HG02840 (cell line): ENCODE results near the gene RTTN.
A peak's percentile ranks its signal among the peaks of the same experiment; 100 is the strongest.

Source experiments
- ATAC-seq: cut with Tn5 transposase; IDR thresholded peaks from one replicate; pipeline ENCODE4 v1.9.1; 2021; ENCODE audit warnings: mild to moderate bottlenecking, moderate library complexity, moderate number of reproducible peaks; ENCODE audit not compliant: unreplicated experiment, low FRiP score

Gene RTTN

GRCh38 chr18:70036771-70037347 is 168.6 kb downstream of the RTTN start:
- peak; percentile 99 for ATAC-seq

DNA sequence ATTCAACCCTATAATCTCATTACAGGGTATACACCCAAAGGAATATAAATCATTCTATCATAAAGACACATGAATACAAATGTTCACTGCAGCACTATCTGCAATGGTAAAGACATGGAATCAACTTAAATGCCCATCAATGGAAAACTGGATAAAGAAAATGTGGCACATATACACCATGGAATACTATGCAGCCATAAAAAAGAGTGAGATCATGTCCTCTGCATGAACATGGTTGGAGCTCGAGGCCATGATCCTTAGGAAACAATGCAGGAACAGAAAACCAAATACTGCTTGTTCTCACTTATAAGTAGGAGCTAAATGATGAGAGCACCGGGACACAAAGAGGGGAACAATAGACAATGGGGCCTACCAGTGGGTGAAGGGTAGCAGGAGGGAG is 169.3 kb downstream of the RTTN start:
- no peak for ATAC-seq

DNA sequence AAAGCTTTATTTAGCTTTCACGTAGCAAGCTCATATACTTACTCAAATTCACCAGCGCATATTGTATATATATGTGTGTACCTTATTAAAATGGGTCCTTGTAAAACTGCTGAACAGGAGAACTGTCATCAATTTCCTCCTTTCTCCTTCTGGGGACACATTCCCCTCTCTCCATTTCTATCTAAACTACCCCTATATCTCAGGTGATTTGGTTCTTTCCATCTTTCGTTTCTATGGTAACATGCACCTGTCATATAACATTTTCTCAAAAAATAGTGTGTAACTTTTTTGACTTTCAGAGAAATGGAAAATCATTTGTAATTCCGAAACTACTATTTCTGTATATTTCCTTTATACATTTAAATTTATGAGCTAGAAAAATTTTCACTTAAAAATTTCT is 174.3 kb downstream of the RTTN start:
- no peak for ATAC-seq

DNA sequence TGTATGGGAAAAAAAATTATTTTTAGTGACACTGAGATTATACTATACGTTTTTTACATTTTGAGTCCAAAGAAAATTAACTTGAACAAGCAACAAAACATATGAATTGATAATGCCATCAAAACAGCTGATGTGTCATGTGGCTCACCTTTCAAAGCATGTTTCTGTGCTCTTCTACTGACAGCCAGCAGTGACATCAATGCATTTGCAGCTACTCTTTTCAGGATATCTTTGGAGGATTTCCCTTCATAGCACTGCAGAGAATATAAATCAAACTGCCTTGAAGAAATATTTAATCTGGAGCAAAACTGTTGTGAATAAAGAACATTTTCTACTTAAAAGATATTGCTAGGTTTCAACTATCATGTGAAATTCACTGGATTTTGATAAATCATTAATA is 174.8 kb downstream of the RTTN start:
- ATAC-seq, result no peak

- ATAC-seq, result peak; percentile 44
These were observed 176.3 kb downstream of the RTTN start for GRCh38 chr18:70029163-70029562.

GRCh38 chr18:70028734-70029133 is 176.8 kb downstream of the RTTN start:
- ATAC-seq, result peak; percentile 79

DNA sequence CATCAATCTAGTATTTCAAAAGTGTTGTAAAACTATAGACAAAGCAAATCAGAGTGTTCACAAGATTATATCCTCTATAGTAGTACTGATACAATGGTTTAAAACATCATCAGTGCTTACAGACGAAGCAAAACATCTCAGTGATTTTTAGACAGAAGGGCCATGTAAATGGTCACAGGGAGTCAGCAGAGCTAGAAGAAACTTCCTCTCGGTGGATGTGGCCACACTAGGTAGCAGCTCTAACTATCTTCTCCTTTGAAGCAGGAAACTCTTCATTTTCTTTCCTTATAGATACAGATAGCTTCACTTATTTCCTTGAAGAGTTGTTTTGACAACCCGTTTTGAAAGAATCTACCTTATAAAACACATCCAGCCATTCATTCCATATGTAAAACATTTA is 177.4 kb downstream of the RTTN start:
- ATAC-seq, result peak; percentile 41

DNA sequence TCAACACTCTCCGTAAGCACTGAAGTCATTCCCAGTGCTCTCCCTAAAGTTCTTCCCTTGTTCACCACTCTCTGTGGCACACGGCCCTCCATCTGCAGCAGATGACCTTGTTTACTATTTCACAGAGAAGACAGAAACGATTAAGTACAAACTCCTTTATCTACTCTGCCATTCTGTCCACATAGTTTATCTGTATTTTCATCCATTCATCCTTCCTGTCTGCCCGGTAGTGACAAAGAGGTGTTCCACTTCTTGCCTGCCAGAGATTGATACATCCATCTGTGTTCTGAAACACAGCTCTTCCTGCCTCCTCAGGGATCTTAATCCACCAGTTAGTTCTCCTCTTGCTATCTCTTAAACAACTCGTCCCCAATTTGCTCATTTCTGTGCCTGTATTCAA is 179.9 kb downstream of the RTTN start:
- ATAC-seq, result no peak

DNA sequence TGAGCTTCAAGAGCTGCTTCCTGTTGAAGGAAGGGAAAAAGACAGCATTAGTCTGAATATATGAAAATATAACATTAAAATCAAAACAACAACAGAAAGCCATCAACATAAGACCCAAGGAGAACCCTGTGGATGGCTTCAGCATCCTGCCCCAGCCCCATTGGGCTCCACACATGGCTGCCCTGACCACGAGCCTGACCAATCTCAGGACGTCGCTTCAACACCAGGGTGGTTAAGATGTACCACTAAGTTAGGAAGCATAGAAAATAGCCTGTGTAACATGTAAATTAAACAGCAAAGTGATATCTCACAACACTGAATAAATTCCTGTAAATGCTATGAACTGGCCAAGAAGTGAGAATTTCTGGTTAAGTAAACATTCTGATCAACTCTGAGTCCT is 180.7 kb downstream of the RTTN start:
- no peak for ATAC-seq

- ATAC-seq, result no peak
These were observed 181.4 kb downstream of the RTTN start for GRCh38 chr18:70024093-70024492.

DNA sequence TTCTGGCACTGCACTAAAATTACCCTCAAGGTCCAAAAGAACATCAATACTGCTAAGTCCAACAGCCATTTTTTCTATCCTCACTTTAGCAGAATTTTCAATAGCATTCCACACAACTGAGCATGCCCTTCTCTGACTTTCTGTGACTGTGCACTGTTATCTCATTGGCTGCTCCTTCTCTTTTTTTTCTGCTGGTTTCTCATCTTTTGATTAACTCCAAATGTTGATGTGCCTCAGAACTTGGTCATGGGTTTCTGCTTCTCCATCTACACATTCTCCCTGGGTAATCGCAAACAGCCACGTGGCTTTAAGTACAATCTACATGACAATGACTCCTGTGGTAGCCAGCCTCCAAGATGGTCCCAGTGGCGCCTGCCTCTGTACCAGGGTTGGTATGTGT is 182.9 kb downstream of the RTTN start:
- no peak for ATAC-seq

DNA sequence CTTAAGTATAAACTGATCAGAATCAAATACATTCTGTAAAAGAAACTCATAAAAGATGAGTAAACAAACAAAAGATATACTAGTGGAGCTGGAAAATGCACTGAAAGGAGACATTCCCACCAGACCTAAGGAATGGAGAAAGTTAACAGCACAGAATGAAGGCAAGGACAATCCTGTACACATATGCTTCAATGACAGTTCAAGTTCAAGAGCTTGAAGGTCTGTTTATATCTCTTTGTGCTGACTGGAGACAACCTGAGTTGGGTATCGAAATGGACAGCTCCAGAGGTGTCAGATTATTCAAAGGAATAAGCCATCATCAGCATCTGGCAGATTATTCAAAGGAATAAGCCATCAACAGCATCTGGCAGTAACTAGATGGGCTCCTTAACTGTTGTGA is 184.0 kb downstream of the RTTN start:
- no peak for ATAC-seq

DNA sequence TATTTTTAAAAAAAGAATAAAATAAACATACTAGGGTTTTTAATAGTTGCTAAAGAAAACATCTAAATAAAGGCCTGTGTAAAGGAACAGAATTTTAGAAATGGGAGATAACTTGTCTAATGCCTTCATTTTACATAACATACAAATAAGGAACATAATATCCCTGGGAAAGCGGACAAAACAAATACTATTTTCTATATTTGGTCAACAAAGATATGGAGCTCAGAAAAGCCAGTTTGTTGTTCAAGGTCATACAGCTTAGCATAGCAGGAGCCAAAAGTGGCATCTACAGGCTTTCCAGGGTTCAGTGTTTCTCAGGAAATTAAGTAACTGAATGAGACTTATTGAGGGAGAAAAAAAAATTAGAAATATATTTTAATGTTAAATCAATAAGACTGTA is 184.4 kb downstream of the RTTN start:
- no peak for ATAC-seq

DNA sequence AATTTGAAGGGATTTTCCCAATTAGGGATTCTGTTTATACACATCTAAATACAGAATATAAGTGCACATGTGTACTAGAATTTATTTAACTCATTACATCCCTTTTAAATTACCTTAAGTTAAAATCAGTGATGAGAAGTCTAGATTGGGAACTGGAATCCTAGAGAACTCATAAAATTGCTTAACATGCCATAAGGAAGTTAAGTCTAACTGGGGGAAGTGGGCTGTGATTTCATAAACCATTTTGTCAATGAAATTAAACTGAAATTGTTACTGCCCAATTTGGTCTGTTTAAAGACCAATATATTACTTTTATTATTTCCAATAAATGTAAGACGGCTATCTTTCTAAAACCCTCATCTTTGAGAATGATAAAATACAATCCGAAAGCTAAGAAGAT is 185.5 kb downstream of the RTTN start:
- ATAC-seq, result no peak

GRCh38 chr18:70019136-70019535 is 186.4 kb downstream of the RTTN start:
- ATAC-seq, result no peak

- no peak for ATAC-seq
These were observed 190.4 kb downstream of the RTTN start for GRCh38 chr18:70015127-70015526.

- ATAC-seq, result no peak
These were observed 199.9 kb downstream of the RTTN start for GRCh38 chr18:70005580-70005979.

DNA sequence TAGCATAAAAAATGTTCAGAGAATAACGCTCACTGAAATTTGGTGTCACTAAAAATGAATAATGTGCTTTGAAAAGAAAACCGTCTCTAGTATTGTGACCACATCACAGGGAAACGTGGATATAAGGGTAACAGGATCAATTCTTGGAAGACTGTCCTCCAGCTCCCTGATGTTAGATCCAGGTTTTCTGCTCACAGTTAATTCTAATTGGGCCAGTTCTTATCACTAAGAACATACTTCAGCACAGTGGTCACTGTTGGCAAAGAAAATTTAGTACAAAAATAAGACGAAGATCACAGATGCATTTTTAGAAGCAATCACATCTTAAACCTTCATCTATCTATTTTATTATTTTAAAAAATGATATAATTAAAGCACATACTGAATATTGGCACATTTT is 200.8 kb downstream of the RTTN start:
- no peak for ATAC-seq

DNA sequence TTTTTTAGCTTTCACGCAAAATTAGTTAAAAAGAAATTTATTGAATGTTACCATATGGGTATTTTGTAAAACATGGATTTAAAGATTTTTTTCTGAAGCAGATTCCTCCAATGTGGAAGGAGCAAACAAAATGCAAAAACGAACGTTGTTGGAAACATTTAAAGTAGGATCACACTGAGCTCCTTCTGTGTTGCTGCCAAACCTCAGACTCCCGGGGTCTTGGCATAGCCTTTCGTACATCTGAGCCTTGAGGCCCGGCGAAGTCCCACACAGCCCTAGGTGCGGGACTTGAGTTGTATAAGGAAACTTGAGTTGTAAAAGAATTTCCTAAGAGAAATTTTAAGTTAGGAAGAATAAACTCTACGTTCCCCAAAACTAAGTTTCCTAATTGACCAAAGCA is 205.8 kb downstream of the RTTN start:
- ATAC-seq, result no peak

DNA sequence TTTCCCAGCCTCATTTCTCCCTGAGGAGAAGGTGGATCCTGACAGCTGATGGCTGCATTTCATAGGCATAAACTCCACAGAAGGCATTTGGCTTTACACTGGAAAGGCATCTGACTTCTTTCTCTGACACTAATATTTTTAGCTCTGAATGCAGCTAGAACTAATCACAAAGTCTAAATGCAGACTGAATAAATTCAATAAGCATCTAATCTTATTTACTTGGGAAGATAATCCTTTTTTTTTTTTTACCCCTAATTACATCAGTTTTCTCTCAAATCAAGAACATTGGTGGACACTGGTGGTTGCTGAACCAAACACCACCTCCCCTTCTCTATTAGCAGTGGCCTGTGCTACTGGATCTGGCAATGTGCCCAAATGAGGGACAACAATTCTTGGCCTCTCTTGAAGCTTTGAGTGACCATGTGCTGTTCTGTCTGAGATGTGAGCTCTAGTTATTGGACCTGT is 206.9 kb downstream of the RTTN start:
- no peak for ATAC-seq

DNA sequence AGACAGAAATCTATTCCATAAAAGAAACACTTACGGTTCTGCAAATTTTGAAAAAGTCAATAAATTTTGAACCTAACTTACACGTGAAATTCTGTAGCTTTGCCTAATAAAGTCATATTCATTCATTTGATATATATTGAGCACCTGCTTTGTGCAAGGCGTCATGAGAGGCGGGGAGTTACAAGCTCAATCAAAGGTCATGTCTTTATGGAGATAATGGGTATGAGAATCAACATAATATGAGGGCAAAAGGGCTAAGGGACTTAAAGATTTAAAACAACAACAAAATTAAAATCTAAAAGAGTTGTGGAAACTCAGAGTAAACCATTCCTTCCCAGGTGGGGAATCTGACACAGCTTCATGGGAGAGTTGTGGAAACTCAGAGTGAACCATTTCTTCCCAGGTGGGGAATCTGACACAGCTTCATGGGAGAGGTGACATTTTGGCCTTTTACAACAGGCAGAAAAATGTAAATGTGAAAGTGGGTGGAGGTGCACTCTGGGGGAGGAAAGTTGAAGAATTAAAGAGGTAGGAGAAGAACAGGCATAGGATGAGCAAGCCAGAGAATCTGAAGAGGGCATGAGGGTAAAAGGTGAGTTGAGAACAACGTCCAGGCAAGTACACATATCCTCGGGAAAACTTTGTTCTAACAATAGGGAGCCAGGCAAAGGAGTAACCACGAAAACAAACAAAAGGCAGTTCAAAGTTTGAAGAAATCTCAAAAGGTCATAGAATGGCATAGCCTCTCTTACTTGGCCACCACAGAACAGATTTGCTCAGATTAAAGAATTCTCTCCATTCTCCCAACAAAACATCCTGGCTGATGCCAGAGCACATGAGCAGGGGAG is 208.3 kb downstream of the RTTN start:
- no peak for ATAC-seq

- no peak for ATAC-seq
These were observed 209.1 kb downstream of the RTTN start for GRCh38 chr18:69996417-69996816.
